ENCODE data around the gene RAB44.

- TF ChIP-seq, protein P1, sequence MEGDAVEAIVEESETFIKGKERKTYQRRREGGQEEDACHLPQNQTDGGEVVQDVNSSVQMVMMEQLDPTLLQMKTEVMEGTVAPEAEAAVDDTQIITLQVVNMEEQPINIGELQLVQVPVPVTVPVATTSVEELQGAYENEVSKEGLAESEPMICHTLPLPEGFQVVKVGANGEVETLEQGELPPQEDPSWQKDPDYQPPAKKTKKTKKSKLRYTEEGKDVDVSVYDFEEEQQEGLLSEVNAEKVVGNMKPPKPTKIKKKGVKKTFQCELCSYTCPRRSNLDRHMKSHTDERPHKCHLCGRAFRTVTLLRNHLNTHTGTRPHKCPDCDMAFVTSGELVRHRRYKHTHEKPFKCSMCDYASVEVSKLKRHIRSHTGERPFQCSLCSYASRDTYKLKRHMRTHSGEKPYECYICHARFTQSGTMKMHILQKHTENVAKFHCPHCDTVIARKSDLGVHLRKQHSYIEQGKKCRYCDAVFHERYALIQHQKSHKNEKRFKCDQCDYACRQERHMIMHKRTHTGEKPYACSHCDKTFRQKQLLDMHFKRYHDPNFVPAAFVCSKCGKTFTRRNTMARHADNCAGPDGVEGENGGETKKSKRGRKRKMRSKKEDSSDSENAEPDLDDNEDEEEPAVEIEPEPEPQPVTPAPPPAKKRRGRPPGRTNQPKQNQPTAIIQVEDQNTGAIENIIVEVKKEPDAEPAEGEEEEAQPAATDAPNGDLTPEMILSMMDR (IDR thresholded peaks at IDR 0.05; ENCODE audit: low read depth, low read length), result no peak
- TF ChIP-seq EZH2phosphoT487 (IDR thresholded peaks at IDR 0.05; ENCODE audit: low read depth), result no peak
These were observed 21.5 kb downstream of the RAB44 start for GRCh38 chr6:36719126-36719525.

All from OCI-LY3 (cell line).